Neural progenitor cell (in vitro differentiated cells): ENCODE results near the gene RASA1. TPM values are rescaled to one million over a fixed set of nuclear protein-coding genes. Genes with fewer than 3 reads are reported as not detected.

Source experiments
- DNase-seq: peaks from one replicate; pipeline ENCODE4 v3.0.0-alpha.2; 2016; ENCODE audit warnings: low spot score
- H2AFZ ChIP-seq: fragments of 200-600 bp; sonication (generic); replicated peaks from 2 replicates; pipeline ENCODE4 v1.6.1; 2016; ENCODE audit warnings: antibody characterized with exemption
- H3F3A ChIP-seq: fragments of 200-600 bp; sonication (generic); 2 replicates; pipeline ENCODE4 v1.6.1; 2016; ENCODE audit warnings: antibody characterized with exemption, low read depth
- H3K27ac ChIP-seq: fragments of 200-600 bp; sonication (generic); 2 replicates; pipeline ENCODE4 v1.5.1; 2016; ENCODE audit warnings: mild to moderate bottlenecking
- H3K27me3 ChIP-seq: fragments of 200-600 bp; sonication (generic); 2 replicates; pipeline ENCODE4 v1.6.1; 2016; ENCODE audit warnings: mild to moderate bottlenecking, moderate library complexity
- H3K36me3 ChIP-seq: fragments of 200-600 bp; sonication (generic); 2 replicates; pipeline ENCODE4 v1.5.1; 2016
- H3K4me1 ChIP-seq: fragments of 200-600 bp; sonication (generic); 2 replicates; pipeline ENCODE4 v1.6.1; 2016; ENCODE audit warnings: mixed run types
- H3K4me2 ChIP-seq: fragments of 200-600 bp; sonication (generic); 2 replicates; pipeline ENCODE4 v1.6.1; 2016
- H3K4me3 ChIP-seq: fragments of 200-600 bp; sonication (generic); 2 replicates; pipeline ENCODE4 v1.5.1; 2016
- H3K79me2 ChIP-seq: fragments of 200-600 bp; sonication (generic); 2 replicates; pipeline ENCODE4 v1.6.1; 2016; ENCODE audit warnings: low read depth
- H3K9ac ChIP-seq: fragments of 200-600 bp; sonication (generic); 2 replicates; pipeline ENCODE4 v1.6.1; 2016
- H3K9me3 ChIP-seq: fragments of 200-600 bp; sonication (generic); 2 replicates; pipeline ENCODE4 v1.5.1; 2016; ENCODE audit warnings: low read depth
- H4K20me1 ChIP-seq: fragments of 200-600 bp; sonication (generic); 2 replicates; pipeline ENCODE4 v1.6.1; 2016; ENCODE audit warnings: low read depth
- H3K27ac Mint-ChIP-seq: 3 replicates; pipeline ENCODE4 v1.8.0; 2021; ENCODE audit warnings: mixed read lengths
- H3K27me3 Mint-ChIP-seq: 2 replicates; pipeline ENCODE4 v1.8.0; 2022; ENCODE audit warnings: low read depth, mild to moderate bottlenecking, inconsistent platforms, moderate library complexity, mixed read lengths; ENCODE audit not compliant: insufficient read depth
- H3K36me3 Mint-ChIP-seq: 3 replicates; pipeline ENCODE4 v1.8.0; 2021; ENCODE audit warnings: mixed read lengths
- H3K4me1 Mint-ChIP-seq: 3 replicates; pipeline ENCODE4 v1.8.0; 2021; ENCODE audit warnings: mixed read lengths
- H3K4me3 Mint-ChIP-seq: 3 replicates; pipeline ENCODE4 v1.8.0; 2021; ENCODE audit warnings: mild to moderate bottlenecking, moderate library complexity, mixed read lengths
- H3K9me3 Mint-ChIP-seq: 3 replicates; pipeline ENCODE4 v1.8.0; 2020; ENCODE audit warnings: mixed read lengths
- EZH2 ChIP-seq: fragments of 200-600 bp; sonication (generic); IDR thresholded peaks from 2 replicates; pipeline ENCODE4 v1.6.1; 2017; ENCODE audit warnings: antibody characterized with exemption, mild to moderate bottlenecking, moderate library complexity
- EZH2phosphoT487 ChIP-seq: fragments of 200-600 bp; sonication (generic); IDR thresholded peaks from 2 replicates; pipeline ENCODE4 v1.6.1; 2017; ENCODE audit warnings: antibody characterized with exemption
- total RNA-seq: library from RNA; depleted of rRNA; stranded (reverse); fragments of >200 nt; gene quantifications from 2 replicates; pipeline ENCODE4 v1.2.3, GENCODE V29; 2015; ENCODE audit warnings: low replicate concordance
- TF ChIP-seq, protein P1 (sequence below): fragments of 200-600 bp; sonication (generic); IDR thresholded peaks from 2 replicates; pipeline ENCODE4 v1.5.1; 2017; ENCODE audit warnings: antibody characterized with exemption, mild to moderate bottlenecking

The RASA1 gene
- total RNA-seq, 1 donor from 2014 or later = 60.9 TPM

DNA sequence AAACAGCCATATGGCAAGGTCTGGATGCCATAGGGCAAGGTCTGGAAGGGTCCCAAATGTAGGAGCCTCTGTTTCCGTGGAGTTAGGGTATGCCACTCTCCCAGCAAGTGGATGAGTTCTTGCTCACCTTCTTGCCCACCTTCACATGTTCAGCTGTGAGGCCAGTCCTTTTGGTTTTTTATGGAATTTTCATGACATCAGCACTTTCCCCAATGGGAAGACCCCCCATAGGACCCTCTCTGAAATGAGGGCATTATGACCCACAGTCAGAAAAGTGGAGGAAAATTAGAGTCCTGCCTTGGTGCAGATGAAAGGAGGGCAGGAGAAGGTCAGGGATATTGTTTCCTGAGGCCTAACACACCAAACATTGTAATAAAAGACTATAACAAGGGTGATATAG is 53.9 kb downstream of the RASA1 start:
- Mint-ChIP-seq H3K9me3 (peaks cover 22% of the 10 kb centered on the region), H3K4me3 (no peak overlapping the region), H3K27me3 (peaks cover 2% of the 10 kb centered on the region), H3K27ac (no peak overlapping the region), H3K36me3 (peaks cover 27% of the 10 kb centered on the region), H3K4me1 (no peaks in the 10 kb centered on the region)
- Histone ChIP-seq H3K27me3 (no peaks in the 10 kb centered on the region), H2AFZ (no peak overlapping the region), H3F3A (no peaks in the 10 kb centered on the region), H4K20me1 (no peaks in the 10 kb centered on the region), H3K4me2 (no peak overlapping the region), H3K4me1 (no peaks in the 10 kb centered on the region), H3K27ac (no peak overlapping the region), H3K9ac (no peak overlapping the region), H3K79me2 (peaks cover 99% of the 10 kb centered on the region), H3K4me3 (no peak overlapping the region), H3K36me3 (no peaks in the 10 kb centered on the region), H3K9me3 (no peaks in the 10 kb centered on the region)
- no peak for DNase-seq
- TF ChIP-seq EZH2phosphoT487 = no peak
- no peak for TF ChIP-seq EZH2
- TF ChIP-seq, protein P1, sequence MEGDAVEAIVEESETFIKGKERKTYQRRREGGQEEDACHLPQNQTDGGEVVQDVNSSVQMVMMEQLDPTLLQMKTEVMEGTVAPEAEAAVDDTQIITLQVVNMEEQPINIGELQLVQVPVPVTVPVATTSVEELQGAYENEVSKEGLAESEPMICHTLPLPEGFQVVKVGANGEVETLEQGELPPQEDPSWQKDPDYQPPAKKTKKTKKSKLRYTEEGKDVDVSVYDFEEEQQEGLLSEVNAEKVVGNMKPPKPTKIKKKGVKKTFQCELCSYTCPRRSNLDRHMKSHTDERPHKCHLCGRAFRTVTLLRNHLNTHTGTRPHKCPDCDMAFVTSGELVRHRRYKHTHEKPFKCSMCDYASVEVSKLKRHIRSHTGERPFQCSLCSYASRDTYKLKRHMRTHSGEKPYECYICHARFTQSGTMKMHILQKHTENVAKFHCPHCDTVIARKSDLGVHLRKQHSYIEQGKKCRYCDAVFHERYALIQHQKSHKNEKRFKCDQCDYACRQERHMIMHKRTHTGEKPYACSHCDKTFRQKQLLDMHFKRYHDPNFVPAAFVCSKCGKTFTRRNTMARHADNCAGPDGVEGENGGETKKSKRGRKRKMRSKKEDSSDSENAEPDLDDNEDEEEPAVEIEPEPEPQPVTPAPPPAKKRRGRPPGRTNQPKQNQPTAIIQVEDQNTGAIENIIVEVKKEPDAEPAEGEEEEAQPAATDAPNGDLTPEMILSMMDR = no peak

DNA sequence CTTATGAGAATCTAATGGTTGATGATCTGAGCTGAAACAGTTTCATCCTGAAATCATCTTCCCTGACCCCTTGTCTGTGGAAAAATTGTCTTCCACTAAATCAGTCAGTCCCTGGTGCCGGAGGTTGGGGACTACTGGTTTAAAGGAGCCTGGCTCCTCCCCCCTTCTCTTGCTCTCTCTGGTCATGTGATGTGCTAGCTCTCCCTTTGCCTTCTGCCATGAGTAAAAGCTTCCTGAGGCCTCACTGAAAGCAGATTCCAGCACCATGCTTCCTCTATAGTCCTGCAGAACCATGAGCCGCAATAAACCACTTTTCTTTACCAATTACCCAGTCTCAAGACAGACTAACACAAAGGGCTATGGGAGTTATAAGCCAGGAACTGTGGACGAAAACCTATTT is 54.7 kb downstream of the RASA1 start:
- Histone ChIP-seq H3K36me3 (no peaks in the 10 kb centered on the region), H3K4me3 (no peak overlapping the region), H3F3A (no peaks in the 10 kb centered on the region), H3K79me2 (peaks cover 99% of the 10 kb centered on the region), H4K20me1 (no peaks in the 10 kb centered on the region), H3K9ac (no peak overlapping the region), H3K27me3 (no peaks in the 10 kb centered on the region), H3K9me3 (no peaks in the 10 kb centered on the region), H3K27ac (no peak overlapping the region), H3K4me1 (no peaks in the 10 kb centered on the region), H2AFZ (no peak overlapping the region), H3K4me2 (no peak overlapping the region)
- DNase-seq = no peak
- peaks cover 26% of the 10 kb centered on the region for H3K36me3 Mint-ChIP-seq
- no peaks in the 10 kb centered on the region for H3K4me1 Mint-ChIP-seq
- H3K4me3 Mint-ChIP-seq = no peak overlapping the region
- H3K27ac Mint-ChIP-seq = no peak overlapping the region
- H3K9me3 Mint-ChIP-seq = peaks cover 20% of the 10 kb centered on the region
- peaks cover 2% of the 10 kb centered on the region for H3K27me3 Mint-ChIP-seq
- no peak for TF ChIP-seq EZH2
- no peak for TF ChIP-seq EZH2phosphoT487
- TF ChIP-seq, protein P1 = no peak

DNA sequence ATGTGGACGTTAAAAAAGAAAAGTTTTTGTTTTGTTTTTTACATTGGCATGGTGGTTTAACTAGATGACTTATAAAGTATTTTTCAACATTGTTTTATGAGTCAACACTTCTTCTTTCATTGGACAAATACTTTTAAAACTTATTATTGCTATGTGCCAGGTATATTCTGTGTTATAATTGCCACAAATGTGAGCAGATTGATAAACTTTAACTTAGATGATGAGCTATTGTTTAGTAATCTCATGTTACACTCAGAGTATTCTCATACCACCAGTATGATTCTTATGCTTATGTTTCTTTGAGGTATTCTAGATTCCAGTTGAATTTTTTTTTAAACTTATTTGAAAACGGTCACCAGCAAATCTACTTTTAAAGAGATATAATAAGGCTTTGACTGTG is 60.3 kb downstream of the RASA1 start:
- Histone ChIP-seq H3K79me2 (peaks cover 69% of the 10 kb centered on the region), H3K27me3 (no peaks in the 10 kb centered on the region), H3K36me3 (no peaks in the 10 kb centered on the region), H3K9ac (no peak overlapping the region), H3K4me1 (no peaks in the 10 kb centered on the region), H2AFZ (no peak overlapping the region), H4K20me1 (no peaks in the 10 kb centered on the region), H3K9me3 (no peaks in the 10 kb centered on the region), H3K27ac (no peak overlapping the region), H3F3A (no peaks in the 10 kb centered on the region), H3K4me2 (no peak overlapping the region), H3K4me3 (no peak overlapping the region)
- Mint-ChIP-seq H3K9me3 (no peaks in the 10 kb centered on the region), H3K4me1 (no peaks in the 10 kb centered on the region), H3K27ac (no peak overlapping the region), H3K4me3 (no peak overlapping the region), H3K27me3 (no peaks in the 10 kb centered on the region), H3K36me3 (peaks cover 2% of the 10 kb centered on the region)
- TF ChIP-seq EZH2phosphoT487 (no peak), EZH2 (no peak)
- TF ChIP-seq, protein P1 = no peak
- no peak for DNase-seq
